A375 (cell line): Measurements from ENCODE around the gene EMP3. TPM values are rescaled to one million over a fixed set of nuclear protein-coding genes. Genes with fewer than 3 reads are reported as not detected.

Source experiments
- total RNA-seq: library from RNA; depleted of rRNA; stranded (reverse); fragments of >200 nt; shearing (Covaris generic); gene quantifications from 2 replicates; pipeline ENCODE4 v1.2.3, GENCODE V29; 2014; rRNA removed

EMP3 gene
- total RNA-seq: 90.4 and 123 TPM in 2 replicates

DNA sequence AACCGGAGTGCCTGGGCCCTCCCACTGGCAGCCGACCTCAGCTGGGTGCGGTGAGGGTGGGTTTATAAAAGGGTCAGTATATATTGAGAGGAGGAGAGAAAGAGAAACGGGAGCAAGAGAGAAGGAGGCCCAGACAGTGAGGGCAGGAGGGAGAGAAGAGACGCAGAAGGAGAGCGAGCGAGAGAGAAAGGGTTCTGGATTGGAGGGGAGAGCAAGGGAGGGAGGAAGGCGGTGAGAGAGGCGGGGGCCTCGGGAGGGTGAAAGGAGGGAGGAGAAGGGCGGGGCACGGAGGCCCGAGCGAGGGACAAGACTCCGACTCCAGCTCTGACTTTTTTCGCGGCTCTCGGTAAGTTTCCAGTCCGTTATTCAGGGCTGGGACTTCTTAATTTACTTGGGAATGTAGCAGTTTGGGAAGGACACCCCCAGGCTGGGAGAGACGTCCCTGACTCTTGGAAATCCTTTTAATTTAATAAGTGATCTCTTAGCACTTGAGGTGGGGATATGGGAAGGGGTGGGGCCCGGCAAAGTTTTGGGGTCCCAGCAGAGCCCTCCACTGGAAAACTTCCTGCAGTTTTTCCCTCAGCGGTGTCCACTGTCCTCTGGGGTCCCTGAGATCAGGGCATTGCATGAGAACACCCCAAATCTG is at the start of gene EMP3:
TSS of gene EMP3 (plus strand) at position 288 of the 646 bp plus-strand sequence. CDS start 1,293 bp downstream, outside the sequence.

DNA sequence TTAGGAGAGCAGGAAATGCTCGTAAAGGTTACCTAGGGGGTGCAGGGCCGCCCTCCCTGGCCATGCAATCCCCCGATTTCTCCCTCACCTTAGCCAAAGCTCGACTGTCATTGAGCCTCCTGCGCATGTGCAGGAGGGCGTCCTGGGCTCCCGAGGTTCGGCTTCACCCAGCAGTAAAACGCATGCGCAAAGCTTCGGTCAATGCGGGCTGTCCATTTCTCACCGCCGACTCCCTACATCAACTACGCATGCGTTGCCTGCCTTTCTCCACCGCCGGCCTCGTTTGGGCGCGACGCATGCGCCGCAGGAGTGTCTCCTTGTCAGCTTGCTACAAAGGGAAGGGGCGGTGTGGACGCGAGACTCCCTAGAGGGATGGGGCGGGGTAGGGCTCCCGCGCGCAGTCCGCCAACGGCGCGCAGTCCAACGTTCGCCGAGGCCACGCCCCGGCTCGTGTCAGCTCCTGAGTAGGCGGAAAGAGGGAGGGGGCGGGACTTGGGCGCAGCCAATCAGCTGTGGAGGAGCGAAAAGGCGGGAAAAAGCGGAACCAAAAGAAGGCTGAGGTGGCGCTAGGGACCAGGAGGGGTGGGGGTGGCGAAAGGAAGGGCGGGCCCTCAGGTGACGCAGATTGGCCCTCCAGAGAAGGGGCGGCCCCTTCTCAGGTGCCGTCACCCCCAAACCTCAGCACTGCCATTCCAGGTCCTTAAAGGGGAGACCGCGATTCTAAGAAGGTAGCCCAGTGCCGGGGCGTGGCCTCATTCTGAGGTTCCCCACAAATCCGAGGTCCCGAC is 38.7 kb downstream of the EMP3 start, which contains the start of the genes SYNGR4 and TMEM143:
TSS of gene SYNGR4 (plus strand) at position 558 of the 788 bp plus-strand sequence. CDS start 1,476 bp downstream, outside the sequence.
TSS of gene TMEM143 (minus strand) at position 131 of the 788 bp plus-strand sequence. CDS start at position 111, 20 bp downstream.

Other genes with a start within 250 kb of the EMP3 start
- gene PLA2G4C, start 214.7 kb upstream of the EMP3 start, total RNA-seq: 0.26 TPM in 1 of 2 replicates, not detected in the other
- gene LIG1, start 155.2 kb upstream of the EMP3 start, total RNA-seq: 89.0 and 114 TPM in 2 replicates
- 2.4 and 4.6 TPM in 2 replicates for gene ZSWIM9, start 154.9 kb upstream of the EMP3 start, total RNA-seq
- gene CARD8, start 69.6 kb upstream of the EMP3 start, total RNA-seq: 15.3 and 17.5 TPM in 2 replicates
- gene ZNF114, start 55.5 kb upstream of the EMP3 start, total RNA-seq: 0.05 TPM in 1 of 2 replicates, not detected in the other
- gene TMEM143, start 38.4 kb downstream of the EMP3 start, total RNA-seq: 4.2 and 9.2 TPM in 2 replicates
- not detected in 2 replicates for gene SYNGR4, start 38.8 kb downstream of the EMP3 start, total RNA-seq
- 48.7 and 57.4 TPM in 2 replicates for gene KDELR1, start 66.0 kb downstream of the EMP3 start, total RNA-seq
- not detected in 2 replicates for gene GRIN2D, start 68.1 kb downstream of the EMP3 start, total RNA-seq
- gene GRWD1, start 120.4 kb downstream of the EMP3 start, total RNA-seq: 79.1 and 89.2 TPM in 2 replicates
- gene KCNJ14, start 130.0 kb downstream of the EMP3 start, total RNA-seq: 2.1 and 3.1 TPM in 2 replicates
- 84.3 and 86.4 TPM in 2 replicates for gene CYTH2, start 143.8 kb downstream of the EMP3 start, total RNA-seq
- gene LMTK3, start 186.3 kb downstream of the EMP3 start, total RNA-seq: 0.37 TPM in 1 of 2 replicates, not detected in the other
- not detected in 2 replicates for gene SULT2B1, start 226.6 kb downstream of the EMP3 start, total RNA-seq